Spleen (tissue), 11 donors: Measurements from ENCODE around the gene FAM78B. TPM values are rescaled to one million over a fixed set of nuclear protein-coding genes. Genes with fewer than 3 reads are reported as not detected.

Experiments used
- DNase-seq: peaks from one replicate; pipeline ENCODE4 v3.0.0-alpha.2; 2020
- H3K27ac ChIP-seq, 8 donors: fragments of 200-600 bp; sonication (generic) in 7 of 8; 1 replicate in 4 of 8; 2 replicates in 4 of 8; pipeline versions ENCODE4 v1.5.0 to v1.8.0; 2016 to 2021; ENCODE audit warnings: inconsistent platforms in 4 of 8, mild to moderate bottlenecking in 4 of 8, moderate library complexity in 1 of 8
- H3K27me3 ChIP-seq, 7 donors: fragments of 200-600 bp; sonication (generic) in 6 of 7; replicated peaks in 1 of 7; 1 replicate in 4 of 7; 2 replicates in 3 of 7; pipeline versions ENCODE4 v1.5.0 to v1.8.0; 2016 to 2021; ENCODE audit warnings: inconsistent platforms in 3 of 7, mild to moderate bottlenecking in 1 of 7
- H3K36me3 ChIP-seq, 6 donors: fragments of 200-600 bp; sonication (generic) in 5 of 6; 1 replicate in 4 of 6; 2 replicates in 2 of 6; pipeline versions ENCODE4 v1.5.0 to v1.8.0; 2016 to 2021; ENCODE audit warnings: inconsistent platforms in 2 of 6
- H3K4me1 ChIP-seq, 6 donors: fragments of 200-600 bp; sonication (generic) in 5 of 6; 1 replicate in 3 of 6; 2 replicates in 3 of 6; pipeline versions ENCODE4 v1.5.0 to v1.8.0; 2016 to 2021; ENCODE audit warnings: inconsistent platforms in 3 of 6
- H3K4me3 ChIP-seq, 8 donors: fragments of 200-600 bp; sonication (generic) in 7 of 8; 1 replicate in 4 of 8; 2 replicates in 4 of 8; pipeline versions ENCODE4 v1.5.0 to v1.8.0; 2016 to 2021; ENCODE audit warnings: inconsistent platforms in 4 of 8, mild to moderate bottlenecking in 4 of 8, moderate library complexity in 2 of 8
- H3K9me3 ChIP-seq, 8 donors: fragments of 200-600 bp; sonication (generic) in 7 of 8; 1 replicate in 4 of 8; 2 replicates in 4 of 8; pipeline versions ENCODE4 v1.5.0 to v1.8.0; 2016 to 2021; ENCODE audit warnings: inconsistent platforms in 4 of 8
- POLR2A ChIP-seq, 3 donors: fragments of 450-650 bp; IDR thresholded peaks; one replicate each; pipeline ENCODE4 v1.5.1; 2017; ENCODE audit warnings: antibody characterized with exemption in 3 of 3, mild to moderate bottlenecking in 1 of 3
- POLR2AphosphoS5 ChIP-seq, 3 donors: sonication (generic); formaldehyde crosslinking; IDR thresholded peaks; one replicate each; pipeline ENCODE4 v1.5.1; 2017; ENCODE audit warnings: antibody characterized with exemption in 3 of 3
- WGBS, 5 donors: extraction: QIAGEN DNeasy Blood & Tissue Kit in 3 of 5; methylation state at CpG; one replicate each; pipeline versions ENCODE4 v1.1.5 to v1.1.7; 2013 to 2018; 5-methylcytosine and 5-hydroxymethylcytosine counted together
- intact Hi-C: fragments of 100-400 bp; cut with DNase I; formaldehyde crosslinking; loops from one replicate; pipeline ENCODE4 v1.15.0; 2023; ENCODE audit warnings: low total_unique reads
- polyA plus RNA-seq, 3 donors: library from polyadenylated mRNA; stranded (reverse); fragments of 200-250 nt; gene quantifications; one replicate each; pipeline ENCODE4 v1.2.1, GENCODE V29; 2013
- total RNA-seq, 7 donors: library from RNA; depleted of rRNA in 3 of 7; stranded (reverse); fragments of >200 nt in 3 of 7; fragmentation: NEBNext Ultra II Directional in 4 of 7; extraction: Animal tissue kit (Norgen Biotek cat#: 25700) in 4 of 7; gene quantifications; one replicate each; pipeline versions ENCODE4 v1.1.0 to v1.2.1, GENCODE V29; 2016 to 2021
- TF ChIP-seq, protein P1 (sequence below), 11 experiments: fragments of 200-600 bp in 7 of 11; fragments of 450-650 bp in 4 of 11; sonication (generic) in 4 of 11; IDR thresholded peaks in 8 of 11; conservative IDR thresholded peaks in 3 of 11; 1 replicate in 7 of 11; 2 replicates in 4 of 11; pipeline versions ENCODE4 v1.4.0 to v1.8.0; 2016 to 2021; ENCODE audit warnings: antibody characterized with exemption in 11 of 11, inconsistent platforms in 4 of 11, mild to moderate bottlenecking in 1 of 11
- donor health status: healthy with polysubstance abuse.
- donor health status: DM: no; HTN: no; CAD: no; lungs with moderate emphysema.
- donor health status: DM: no; HTN: no; CAD: no.
- donor health status: Bipolar disorder and iron deficiency.
- donor health status: healthy.
- donor health status: DM: no; HTN: no; CAD: no.
- donor health status: DM: yes; HTN: yes; CAD: no.

The FAM78B gene
- total and polyA plus RNA-seq, 10 donors, result 0.41 to 3.0 (median 1.3) TPM

DNA sequence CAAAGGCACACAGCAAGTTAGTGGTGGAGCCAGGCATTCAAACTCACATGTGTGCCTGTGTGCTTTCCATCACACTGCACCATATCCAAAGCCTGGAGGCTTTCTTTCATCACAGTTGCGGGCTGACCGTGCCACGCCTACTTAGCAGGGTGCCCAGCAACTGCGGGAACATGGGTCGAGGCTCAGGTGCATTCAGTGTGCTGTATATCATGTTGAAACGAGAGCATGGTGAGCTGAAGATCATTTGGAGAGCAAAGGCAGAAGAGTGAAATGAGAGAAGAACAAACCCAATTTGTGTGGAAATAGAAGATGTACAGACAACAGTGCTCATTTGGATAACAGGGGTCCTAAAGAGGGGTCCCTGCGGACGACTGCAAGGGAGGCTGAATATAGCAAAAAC is 46.5 kb downstream of the FAM78B start:
- Histone ChIP-seq H3K36me3 (no peaks in the 10 kb centered on the region), H3K27ac (no peak overlapping the region), H3K4me1 (no peaks in the 10 kb centered on the region), H3K4me3 (no peak overlapping the region), H3K9me3 (no peaks in the 10 kb centered on the region), H3K27me3 (no peaks in the 10 kb centered on the region)
- DNase-seq, result no peak
- TF ChIP-seq, protein P1, sequence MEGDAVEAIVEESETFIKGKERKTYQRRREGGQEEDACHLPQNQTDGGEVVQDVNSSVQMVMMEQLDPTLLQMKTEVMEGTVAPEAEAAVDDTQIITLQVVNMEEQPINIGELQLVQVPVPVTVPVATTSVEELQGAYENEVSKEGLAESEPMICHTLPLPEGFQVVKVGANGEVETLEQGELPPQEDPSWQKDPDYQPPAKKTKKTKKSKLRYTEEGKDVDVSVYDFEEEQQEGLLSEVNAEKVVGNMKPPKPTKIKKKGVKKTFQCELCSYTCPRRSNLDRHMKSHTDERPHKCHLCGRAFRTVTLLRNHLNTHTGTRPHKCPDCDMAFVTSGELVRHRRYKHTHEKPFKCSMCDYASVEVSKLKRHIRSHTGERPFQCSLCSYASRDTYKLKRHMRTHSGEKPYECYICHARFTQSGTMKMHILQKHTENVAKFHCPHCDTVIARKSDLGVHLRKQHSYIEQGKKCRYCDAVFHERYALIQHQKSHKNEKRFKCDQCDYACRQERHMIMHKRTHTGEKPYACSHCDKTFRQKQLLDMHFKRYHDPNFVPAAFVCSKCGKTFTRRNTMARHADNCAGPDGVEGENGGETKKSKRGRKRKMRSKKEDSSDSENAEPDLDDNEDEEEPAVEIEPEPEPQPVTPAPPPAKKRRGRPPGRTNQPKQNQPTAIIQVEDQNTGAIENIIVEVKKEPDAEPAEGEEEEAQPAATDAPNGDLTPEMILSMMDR (IDR thresholded peaks at IDR 0.05 in 8 of 11, conservative IDR thresholded peaks at IDR 0.05 in 3 of 11), result no peak
- no peak for TF ChIP-seq POLR2A (IDR thresholded peaks at IDR 0.05)
- no peak for TF ChIP-seq POLR2AphosphoS5 (IDR thresholded peaks at IDR 0.05)
- intact Hi-C loops, result no loop called here
- WGBS, 5 donors, result 84 to 90% (median 88%) methylated on average over 8 of the region's 8 CpGs

DNA sequence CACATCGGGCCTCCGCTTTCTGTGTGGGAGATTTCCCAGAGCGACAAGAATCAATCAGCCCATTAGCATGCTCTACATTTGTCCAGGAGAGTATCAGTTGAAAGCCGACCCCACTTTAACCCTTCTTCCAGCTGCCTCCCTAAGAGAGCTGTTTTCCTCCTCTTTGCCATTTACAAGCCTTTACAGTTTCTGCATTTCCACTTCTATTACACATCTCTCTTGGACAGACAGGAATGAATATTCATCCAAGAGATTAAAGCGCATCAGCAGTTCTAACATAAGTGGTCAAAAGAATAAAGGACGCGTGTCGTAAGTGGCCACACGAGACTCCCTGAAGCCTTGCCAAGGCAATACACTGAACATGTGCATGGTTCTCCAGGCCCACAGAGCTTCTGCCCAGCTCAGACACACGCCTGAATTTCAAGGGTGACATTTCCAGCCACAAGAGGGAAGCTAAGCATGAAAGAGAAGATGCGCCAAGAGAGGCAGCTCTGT is 47.3 kb downstream of the FAM78B start:
- no peak for DNase-seq
- 59 to 72% (median 67%) methylated on average over 11 of the region's 11 CpGs for WGBS, 5 donors
- no peak overlapping the region for H3K4me3 ChIP-seq
- no peaks in the 10 kb centered on the region for H3K36me3 ChIP-seq
- no peaks in the 10 kb centered on the region for H3K9me3 ChIP-seq
- no peaks in the 10 kb centered on the region for H3K27me3 ChIP-seq
- TF ChIP-seq, protein P1 (IDR thresholded peaks at IDR 0.05 in 8 of 11, conservative IDR thresholded peaks at IDR 0.05 in 3 of 11), result no peak
- TF ChIP-seq POLR2A (IDR thresholded peaks at IDR 0.05) (no peak), POLR2AphosphoS5 (IDR thresholded peaks at IDR 0.05) (no peak)
- no peaks in the 10 kb centered on the region for H3K4me1 ChIP-seq
- intact Hi-C loops, result no loop called here
- H3K27ac ChIP-seq, result no peak overlapping the region

DNA sequence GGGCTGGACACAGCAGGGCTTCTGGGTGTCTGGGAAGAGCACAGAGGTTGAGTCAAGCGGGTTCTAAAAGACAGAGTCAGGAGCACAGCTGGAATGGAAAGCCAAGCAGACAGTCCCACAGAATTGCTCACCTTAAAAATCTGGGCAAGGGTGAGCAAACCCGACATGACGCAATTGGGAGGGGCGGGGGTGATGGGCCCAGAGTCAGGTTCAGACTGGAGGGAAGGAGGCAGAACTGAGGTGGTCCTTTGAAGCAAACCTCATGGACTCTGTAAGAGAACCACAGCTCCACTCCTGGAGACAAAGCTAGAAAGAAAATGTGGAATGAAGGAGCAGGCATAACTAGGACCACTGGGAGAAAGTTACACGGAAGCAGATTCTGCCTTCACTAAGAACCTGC is 49.0 kb downstream of the FAM78B start:
- intact Hi-C loops, result no loop called here
- Histone ChIP-seq H3K4me1 (no peaks in the 10 kb centered on the region), H3K4me3 (no peak overlapping the region), H3K36me3 (no peaks in the 10 kb centered on the region), H3K27ac (no peak overlapping the region), H3K27me3 (no peaks in the 10 kb centered on the region), H3K9me3 (no peaks in the 10 kb centered on the region)
- WGBS, 5 donors, result 86 to 92% (median 89%) methylated on average over 5 of the region's 5 CpGs
- DNase-seq, result no peak
- TF ChIP-seq POLR2AphosphoS5 (IDR thresholded peaks at IDR 0.05) (no peak), POLR2A (IDR thresholded peaks at IDR 0.05) (no peak)
- TF ChIP-seq, protein P1 (IDR thresholded peaks at IDR 0.05 in 8 of 11, conservative IDR thresholded peaks at IDR 0.05 in 3 of 11), result no peak

DNA sequence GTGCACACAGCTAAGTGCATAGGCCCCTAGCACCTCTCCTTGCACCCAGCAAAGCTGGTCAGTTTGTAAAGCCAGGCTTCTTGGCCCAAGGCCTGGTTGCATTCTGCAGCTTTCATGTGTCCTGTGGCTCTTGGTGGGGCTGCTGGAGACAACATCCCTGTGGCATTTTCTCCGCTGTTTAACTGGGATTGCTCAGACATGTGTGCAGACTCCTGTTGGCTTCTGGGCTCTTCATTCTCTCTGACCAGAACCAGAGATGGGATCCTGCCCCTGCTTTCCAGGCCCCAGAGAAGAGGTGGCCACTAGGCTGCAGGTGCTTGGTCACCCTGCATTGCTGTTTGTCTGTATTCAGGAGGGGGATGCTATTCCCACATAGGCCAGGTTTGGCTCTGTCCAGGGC is 50.8 kb downstream of the FAM78B start:
- Histone ChIP-seq H3K9me3 (no peaks in the 10 kb centered on the region), H3K27ac (no peak overlapping the region), H3K4me3 (no peak overlapping the region), H3K36me3 (no peaks in the 10 kb centered on the region), H3K4me1 (no peaks in the 10 kb centered on the region), H3K27me3 (no peaks in the 10 kb centered on the region)
- no peak for TF ChIP-seq POLR2AphosphoS5 (IDR thresholded peaks at IDR 0.05)
- TF ChIP-seq, protein P1 (IDR thresholded peaks at IDR 0.05 in 8 of 11, conservative IDR thresholded peaks at IDR 0.05 in 3 of 11), result no peak
- TF ChIP-seq POLR2A (IDR thresholded peaks at IDR 0.05), result no peak
- intact Hi-C loops, result no loop called here
- 80 to 100% (median 91%) methylated on average over 1 of the region's 1 CpG; no CpG with 5 or more reads in 1 of the 5 donors for WGBS, 5 donors
- no peak for DNase-seq
